Lower leg skin (tissue), 3 donors: ENCODE results near the gene FAM114A1.

Source experiments
- CTCF ChIP-seq, 3 donors: fragments of 450-650 bp; IDR thresholded peaks; one replicate each; pipeline ENCODE4 v1.5.1; 2016; ENCODE audit warnings: antibody characterized with exemption in 3 of 3, mild to moderate bottlenecking in 3 of 3, moderate library complexity in 2 of 3
- POLR2A ChIP-seq, 2 donors: fragments of 450-650 bp; IDR thresholded peaks; one replicate each; pipeline ENCODE4 v1.6.1; 2016 to 2017; ENCODE audit warnings: antibody characterized with exemption in 2 of 2, mild to moderate bottlenecking in 1 of 2, moderate library complexity in 1 of 2

GRCh38 chr4:38858097-38858420, 9.5 kb upstream of the FAM114A1 start:
- no peak for TF ChIP-seq POLR2A (IDR thresholded peaks at IDR 0.05)
- TF ChIP-seq CTCF (IDR thresholded peaks at IDR 0.05), result no peak
